PC-3 (cell line): Measurements from ENCODE around the gene CHPF2.

Experiments
- EZH2 ChIP-seq: fragments of 300-600 bp; sonication (generic); IDR thresholded peaks from one replicate; pipeline ENCODE4 v1.6.1; 2017; ENCODE audit warnings: antibody characterized with exemption, mild to moderate bottlenecking, low read length; ENCODE audit not compliant: unreplicated experiment
- TF ChIP-seq, protein P1 (sequence below): fragments of 300-600 bp; sonication (generic); conservative IDR thresholded peaks from 2 replicates; pipeline ENCODE4 v1.5.1; 2017; ENCODE audit warnings: antibody characterized with exemption, low read depth, mild to moderate bottlenecking, low read length

DNA sequence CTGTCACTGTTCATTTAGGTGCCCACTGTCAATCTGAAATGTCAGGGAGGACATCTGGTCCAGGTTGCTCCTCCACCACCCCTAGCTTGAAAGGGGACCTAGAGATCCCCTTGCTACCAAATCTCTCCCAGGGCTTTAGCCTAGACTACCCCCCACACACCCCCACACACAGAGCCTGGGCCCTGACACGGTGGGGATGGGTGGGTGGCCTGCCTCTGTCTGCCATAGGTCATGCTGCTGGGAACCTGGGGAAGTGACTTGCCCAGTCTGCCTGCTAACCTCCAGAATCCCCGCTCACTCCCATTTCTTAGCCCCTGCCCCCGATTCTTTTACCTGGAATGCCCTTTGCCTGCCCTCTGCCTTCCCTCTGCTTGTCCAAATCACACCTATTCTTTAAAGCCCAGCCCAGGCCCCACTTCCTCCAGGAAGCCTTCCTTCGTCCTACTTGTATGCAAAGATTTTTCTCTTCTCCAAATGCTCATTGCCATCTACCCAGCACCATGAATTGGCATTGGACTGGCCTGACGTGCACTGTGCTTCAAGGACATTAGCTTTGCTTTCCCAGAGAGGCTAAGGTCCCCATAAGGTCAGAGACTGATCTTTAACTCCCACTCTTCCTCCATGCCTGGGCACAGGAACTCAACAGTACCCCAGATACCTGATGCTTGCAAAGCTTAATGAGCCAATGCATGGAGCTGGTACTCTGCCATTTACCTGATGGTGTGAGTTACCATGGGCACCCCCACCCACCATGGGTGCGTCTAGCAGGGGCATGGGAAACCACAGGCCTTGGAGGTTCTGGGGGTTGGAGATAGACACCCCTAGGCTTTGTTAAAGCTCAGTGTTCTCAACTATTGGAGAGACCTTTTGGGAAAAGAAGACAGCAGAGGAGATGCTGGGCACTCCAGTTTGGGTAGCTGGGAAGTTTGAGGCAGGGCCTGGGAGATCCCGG, 18.2 kb downstream of the CHPF2 start:
- no peak for TF ChIP-seq EZH2
- TF ChIP-seq, protein P1, sequence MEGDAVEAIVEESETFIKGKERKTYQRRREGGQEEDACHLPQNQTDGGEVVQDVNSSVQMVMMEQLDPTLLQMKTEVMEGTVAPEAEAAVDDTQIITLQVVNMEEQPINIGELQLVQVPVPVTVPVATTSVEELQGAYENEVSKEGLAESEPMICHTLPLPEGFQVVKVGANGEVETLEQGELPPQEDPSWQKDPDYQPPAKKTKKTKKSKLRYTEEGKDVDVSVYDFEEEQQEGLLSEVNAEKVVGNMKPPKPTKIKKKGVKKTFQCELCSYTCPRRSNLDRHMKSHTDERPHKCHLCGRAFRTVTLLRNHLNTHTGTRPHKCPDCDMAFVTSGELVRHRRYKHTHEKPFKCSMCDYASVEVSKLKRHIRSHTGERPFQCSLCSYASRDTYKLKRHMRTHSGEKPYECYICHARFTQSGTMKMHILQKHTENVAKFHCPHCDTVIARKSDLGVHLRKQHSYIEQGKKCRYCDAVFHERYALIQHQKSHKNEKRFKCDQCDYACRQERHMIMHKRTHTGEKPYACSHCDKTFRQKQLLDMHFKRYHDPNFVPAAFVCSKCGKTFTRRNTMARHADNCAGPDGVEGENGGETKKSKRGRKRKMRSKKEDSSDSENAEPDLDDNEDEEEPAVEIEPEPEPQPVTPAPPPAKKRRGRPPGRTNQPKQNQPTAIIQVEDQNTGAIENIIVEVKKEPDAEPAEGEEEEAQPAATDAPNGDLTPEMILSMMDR: no peak
